SK-N-MC (cell line): ENCODE data around the gene DLK2.
"Not testable (repeated sequence)": the region's sequence is repeated elsewhere in the genome, so short reads cannot be mapped to it uniquely, and the experiment has no call there.

Experiments used
- EZH2 ChIP-seq: fragments of 200-600 bp; sonication (generic); IDR thresholded peaks from one replicate; pipeline ENCODE4 v1.6.1; 2017; ENCODE audit warnings: antibody characterized with exemption
- POLR2AphosphoS5 ChIP-seq: IDR thresholded peaks from 2 replicates; pipeline ENCODE4 v1.6.1; 2012; ENCODE audit warnings: mild to moderate bottlenecking, low read depth, low read length, borderline replicate concordance

DNA sequence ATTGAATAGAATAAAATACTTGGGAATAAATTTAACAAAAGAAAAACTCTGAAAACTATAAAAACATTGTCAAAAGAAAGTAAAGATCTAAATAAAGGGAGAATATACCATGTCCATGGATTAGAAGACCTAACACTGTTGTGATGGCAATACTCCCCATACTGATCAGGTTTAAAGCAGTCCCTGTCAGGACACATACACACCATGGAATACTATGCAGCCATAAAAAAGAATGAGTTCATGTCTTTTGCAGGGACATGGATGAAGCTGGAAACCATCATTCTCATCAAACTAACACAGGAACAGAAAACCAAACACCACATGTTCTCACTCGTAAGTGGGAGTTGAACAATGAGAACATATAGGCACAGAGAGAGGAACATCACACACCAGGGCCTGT, 44.6 kb downstream of the DLK2 start:
- TF ChIP-seq POLR2AphosphoS5, EZH2: not testable (repeated sequence)
